H9 (cell line): ENCODE results near the gene PPP1R14C. TPM values are rescaled to one million over a fixed set of nuclear protein-coding genes. Genes with fewer than 3 reads are reported as not detected.

ENCODE experiments used
- DNase-seq: peaks from one replicate; pipeline ENCODE4 v3.0.0-alpha.2; 2017
- H2AFZ ChIP-seq: one replicate; pipeline ENCODE4 v1.6.1; 2013; ENCODE audit warnings: mild to moderate bottlenecking, low read length, control low read depth, moderate library complexity
- H2AK5ac ChIP-seq: 2 replicates; pipeline ENCODE4 v1.6.1; 2013; ENCODE audit warnings: low read length, control low read depth, mixed read lengths; ENCODE audit not compliant: insufficient read length
- H2BK120ac ChIP-seq: one replicate; pipeline ENCODE4 v1.6.1; 2013; ENCODE audit warnings: low read depth, mild to moderate bottlenecking, low read length, control low read depth, inconsistent platforms; ENCODE audit not compliant: poor library complexity, severe bottlenecking
- H2BK12ac ChIP-seq: 2 replicates; pipeline ENCODE4 v1.6.1; 2013; ENCODE audit warnings: low read length, control low read depth, mixed read lengths, low read depth; ENCODE audit not compliant: insufficient read length
- H2BK15ac ChIP-seq: 2 replicates; pipeline ENCODE4 v1.6.1; 2013; ENCODE audit warnings: low read depth, low read length, control low read depth
- H2BK20ac ChIP-seq: one replicate; pipeline ENCODE4 v1.6.1; 2013; ENCODE audit warnings: low read depth, mild to moderate bottlenecking, low read length, control low read depth, inconsistent platforms; ENCODE audit not compliant: poor library complexity, severe bottlenecking
- H2BK5ac ChIP-seq: 2 replicates; pipeline ENCODE4 v1.6.1; 2013; ENCODE audit warnings: low read length, control low read depth, mixed read lengths; ENCODE audit not compliant: insufficient read length
- H3K14ac ChIP-seq: 2 replicates; pipeline ENCODE4 v1.6.1; 2013; ENCODE audit warnings: low read length, control low read depth; ENCODE audit not compliant: insufficient read depth
- H3K18ac ChIP-seq: 2 replicates; pipeline ENCODE4 v1.6.1; 2013; ENCODE audit warnings: low read depth, mild to moderate bottlenecking, mixed read lengths, low read length, control low read depth; ENCODE audit not compliant: insufficient read length
- H3K23ac ChIP-seq: 2 replicates; pipeline ENCODE4 v1.6.1; 2013; ENCODE audit warnings: low read length, control low read depth, mixed read lengths, low read depth; ENCODE audit not compliant: insufficient read length
- H3K23me2 ChIP-seq: 2 replicates; pipeline ENCODE4 v1.6.1; 2013; ENCODE audit warnings: low read depth, mild to moderate bottlenecking, mixed read lengths, low read length, control low read depth; ENCODE audit not compliant: insufficient read length, poor library complexity, severe bottlenecking
- H3K27ac ChIP-seq: 2 replicates; pipeline ENCODE4 v1.5.1; 2013; ENCODE audit warnings: low read length, control low read depth, mixed read lengths, low read depth; ENCODE audit not compliant: insufficient read length
- H3K27me3 ChIP-seq: 2 replicates; pipeline ENCODE4 v1.6.1; 2013; ENCODE audit warnings: low read length, control low read depth, inconsistent platforms; ENCODE audit not compliant: insufficient read depth
- H3K4ac ChIP-seq: 2 replicates; pipeline ENCODE4 v1.6.1; 2013; ENCODE audit warnings: low read depth, mild to moderate bottlenecking, control low read depth, inconsistent platforms, low read length, moderate library complexity
- H3K4me1 ChIP-seq: 2 replicates; pipeline ENCODE4 v1.6.1; 2013; ENCODE audit warnings: low read length, control low read depth, inconsistent platforms; ENCODE audit not compliant: insufficient read depth
- H3K4me2 ChIP-seq: 2 replicates; pipeline ENCODE4 v1.6.1; 2013; ENCODE audit warnings: low read length, control low read depth, mixed read lengths; ENCODE audit not compliant: insufficient read length, insufficient read depth
- H3K56ac ChIP-seq: 2 replicates; pipeline ENCODE4 v1.6.1; 2013; ENCODE audit warnings: low read depth, mild to moderate bottlenecking, mixed read lengths, low read length, control low read depth; ENCODE audit not compliant: insufficient read length
- H3K79me1 ChIP-seq: 2 replicates; pipeline ENCODE4 v1.6.1; 2013; ENCODE audit warnings: low read depth, mild to moderate bottlenecking, moderate library complexity, low read length, control low read depth, inconsistent platforms; ENCODE audit not compliant: insufficient read depth, poor library complexity, severe bottlenecking
- H3K79me2 ChIP-seq: 2 replicates; pipeline ENCODE4 v1.6.1; 2013; ENCODE audit warnings: low read length, control low read depth, inconsistent platforms; ENCODE audit not compliant: insufficient read depth
- H3K9ac ChIP-seq: 2 replicates; pipeline ENCODE4 v1.6.1; 2013; ENCODE audit warnings: low read length, control low read depth, mixed read lengths; ENCODE audit not compliant: insufficient read length; ENCODE audit errors: extremely low read depth
- H3K9me3 ChIP-seq: one replicate; pipeline ENCODE4 v1.6.1; 2013; ENCODE audit warnings: low read depth, low read length, inconsistent platforms; ENCODE audit not compliant: control insufficient read depth
- H3T11ph ChIP-seq: one replicate; pipeline ENCODE4 v1.6.1; 2013; ENCODE audit warnings: mild to moderate bottlenecking, low read length, control low read depth, inconsistent platforms
- H4K20me1 ChIP-seq: one replicate; pipeline ENCODE4 v1.6.1; 2013; ENCODE audit not compliant: control insufficient read depth, insufficient read length, insufficient read depth
- H4K5ac ChIP-seq: 2 replicates; pipeline ENCODE4 v1.6.1; 2013; ENCODE audit warnings: low read depth, mild to moderate bottlenecking, mixed read lengths, low read length, control low read depth; ENCODE audit not compliant: insufficient read length
- H4K8ac ChIP-seq: replicated peaks from 2 replicates; pipeline ENCODE4 v1.6.1; 2013; ENCODE audit warnings: low read length, control low read depth, mixed read lengths, low read depth; ENCODE audit not compliant: insufficient read length
- H4K91ac ChIP-seq: 2 replicates; pipeline ENCODE4 v1.6.1; 2013; ENCODE audit warnings: low read depth, mild to moderate bottlenecking, moderate library complexity, mixed read lengths, low read length, control low read depth; ENCODE audit not compliant: insufficient read length
- H3K27ac Mint-ChIP-seq, 3 experiments: 2 replicates in 2 of 3; 3 replicates in 1 of 3; pipeline ENCODE4 v1.8.0; 2020 to 2021; ENCODE audit warnings: mixed read lengths in 3 of 3, mild to moderate bottlenecking in 1 of 3, moderate library complexity in 1 of 3
- H3K27me3 Mint-ChIP-seq: 2 replicates; pipeline ENCODE4 v1.8.0; 2021; ENCODE audit warnings: low read depth, mild to moderate bottlenecking, moderate library complexity, mixed read lengths
- H3K36me3 Mint-ChIP-seq, 3 experiments: 2 replicates in 2 of 3; 3 replicates in 1 of 3; pipeline ENCODE4 v1.8.0; 2020 to 2021; ENCODE audit warnings: low read depth in 3 of 3, mixed read lengths in 3 of 3; ENCODE audit not compliant: insufficient read depth in 1 of 3
- H3K4me1 Mint-ChIP-seq, 2 experiments: 2 replicates each; pipeline ENCODE4 v1.8.0; 2020; ENCODE audit warnings: mixed read lengths in 2 of 2
- H3K4me3 Mint-ChIP-seq, 2 experiments: 2 replicates in 1 of 2; 3 replicates in 1 of 2; pipeline ENCODE4 v1.8.0; 2020 to 2021; ENCODE audit warnings: mild to moderate bottlenecking in 2 of 2, mixed read lengths in 2 of 2, moderate library complexity in 1 of 2
- H3K9me3 Mint-ChIP-seq, 2 experiments: 2 replicates in 1 of 2; 3 replicates in 1 of 2; pipeline ENCODE4 v1.8.0; 2020; ENCODE audit warnings: mild to moderate bottlenecking in 2 of 2, mixed read lengths in 2 of 2, moderate library complexity in 1 of 2
- WGBS: extraction: QIAGEN DNeasy Blood & Tissue Kit; methylation state at CpG from one replicate; pipeline ENCODE4 v1.1.7; 2013; ENCODE audit warnings: missing lambda C conversion rate, low lambda C conversion rate, mixed read lengths; ENCODE audit not compliant: insufficient read length; ENCODE audit errors: extremely low coverage; 5-methylcytosine and 5-hydroxymethylcytosine counted together
- total RNA-seq: library from RNA; stranded (reverse); gene quantifications from 2 replicates; pipeline ENCODE4 v1.2.1, GENCODE V29; 2021
- TF ChIP-seq, protein P1 (sequence below): fragments of 200-600 bp; sonication (generic); conservative IDR thresholded peaks from 3 replicates; pipeline ENCODE4 v1.8.0; 2021; ENCODE audit warnings: antibody characterized with exemption, mild to moderate bottlenecking

PPP1R14C gene
- total RNA-seq, 1 experiment from 2014 or later = 0.37 TPM

DNA sequence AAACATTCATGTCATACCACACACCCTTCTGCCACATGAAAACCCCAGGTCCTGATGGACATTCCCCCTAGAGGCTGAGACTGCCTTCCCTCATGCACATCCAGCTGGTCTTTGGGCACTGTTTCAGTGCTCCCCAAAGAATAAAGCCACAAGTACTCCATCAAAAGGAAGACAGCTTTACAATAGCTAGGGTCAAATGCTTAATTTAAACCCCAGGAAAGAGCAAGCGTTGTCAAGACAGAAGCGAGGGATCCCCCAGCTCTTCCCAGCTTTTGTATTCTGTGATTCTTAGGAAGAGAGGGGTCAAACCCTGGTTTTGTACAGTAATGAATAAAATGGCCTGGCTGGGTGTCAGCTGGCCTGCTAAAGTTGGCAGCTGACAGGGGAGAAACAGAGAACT lies 143.6 kb downstream of the PPP1R14C start:
- Histone ChIP-seq H2BK15ac (no peak overlapping the region), H2BK5ac (no peak overlapping the region), H2AFZ (no peak overlapping the region), H3K79me2 (no peaks in the 10 kb centered on the region), H3K79me1 (no peaks in the 10 kb centered on the region), H4K91ac (no peak overlapping the region), H3K27ac (no peak overlapping the region), H3K23ac (no peak overlapping the region), H3K23me2 (no peaks in the 10 kb centered on the region), H4K5ac (no peak overlapping the region), H2BK20ac (no peak overlapping the region), H3K14ac (no peak overlapping the region), H3K9me3 (no peaks in the 10 kb centered on the region), H2BK120ac (no peak overlapping the region), H3K9ac (no peak overlapping the region), H3K4me2 (no peak overlapping the region), H4K20me1 (no peaks in the 10 kb centered on the region), H3K4me1 (no peaks in the 10 kb centered on the region), H3K4ac (no peak overlapping the region), H3T11ph (no peak overlapping the region), H2AK5ac (no peak overlapping the region), H3K27me3 (no peaks in the 10 kb centered on the region), H3K56ac (no peak overlapping the region), H3K18ac (no peak overlapping the region), H4K8ac (no peak overlapping the region), H2BK12ac (no peak overlapping the region)
- no CpG with 5 or more reads among the region's 2 CpGs for WGBS
- no peak overlapping the region for H3K27ac Mint-ChIP-seq
- TF ChIP-seq, protein P1, sequence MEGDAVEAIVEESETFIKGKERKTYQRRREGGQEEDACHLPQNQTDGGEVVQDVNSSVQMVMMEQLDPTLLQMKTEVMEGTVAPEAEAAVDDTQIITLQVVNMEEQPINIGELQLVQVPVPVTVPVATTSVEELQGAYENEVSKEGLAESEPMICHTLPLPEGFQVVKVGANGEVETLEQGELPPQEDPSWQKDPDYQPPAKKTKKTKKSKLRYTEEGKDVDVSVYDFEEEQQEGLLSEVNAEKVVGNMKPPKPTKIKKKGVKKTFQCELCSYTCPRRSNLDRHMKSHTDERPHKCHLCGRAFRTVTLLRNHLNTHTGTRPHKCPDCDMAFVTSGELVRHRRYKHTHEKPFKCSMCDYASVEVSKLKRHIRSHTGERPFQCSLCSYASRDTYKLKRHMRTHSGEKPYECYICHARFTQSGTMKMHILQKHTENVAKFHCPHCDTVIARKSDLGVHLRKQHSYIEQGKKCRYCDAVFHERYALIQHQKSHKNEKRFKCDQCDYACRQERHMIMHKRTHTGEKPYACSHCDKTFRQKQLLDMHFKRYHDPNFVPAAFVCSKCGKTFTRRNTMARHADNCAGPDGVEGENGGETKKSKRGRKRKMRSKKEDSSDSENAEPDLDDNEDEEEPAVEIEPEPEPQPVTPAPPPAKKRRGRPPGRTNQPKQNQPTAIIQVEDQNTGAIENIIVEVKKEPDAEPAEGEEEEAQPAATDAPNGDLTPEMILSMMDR = no peak
- peaks cover 4% of the 10 kb centered on the region for H3K27me3 Mint-ChIP-seq
- peaks cover 9 to 12% of the 10 kb centered on the region in 2 experiments; a peak in 4 of 5 replicates for H3K9me3 Mint-ChIP-seq
- no peak for DNase-seq
- H3K36me3 Mint-ChIP-seq = peaks cover 3 to 6% (median 4%) of the 10 kb centered on the region in 3 experiments; a peak in 5 of 7 replicates
- peaks cover 2 to 5% of the 10 kb centered on the region in 2 experiments; a peak in 1 of 4 replicates for H3K4me1 Mint-ChIP-seq
- no peak overlapping the region for H3K4me3 Mint-ChIP-seq
